H4 (cell line): ENCODE measurements around the gene EVL. TPM values are rescaled to one million over a fixed set of nuclear protein-coding genes. Genes with fewer than 3 reads are reported as not detected.
"Not testable (repeated sequence)": the region's sequence is repeated elsewhere in the genome, so short reads cannot be mapped to it uniquely, and the experiment has no call there.

Experiments used
- DNase-seq: peaks from one replicate; pipeline ENCODE4 v3.0.0-alpha.2; 2015; ENCODE audit warnings: low spot score
- total RNA-seq: library from RNA; depleted of rRNA; stranded (reverse); fragments of >200 nt; shearing (Covaris generic); gene quantifications from 2 replicates; pipeline ENCODE4 v1.2.3, GENCODE V29; 2014; rRNA removed

The EVL gene
- total RNA-seq, 1 experiment from 2014 or later, result 13.0 TPM

DNA sequence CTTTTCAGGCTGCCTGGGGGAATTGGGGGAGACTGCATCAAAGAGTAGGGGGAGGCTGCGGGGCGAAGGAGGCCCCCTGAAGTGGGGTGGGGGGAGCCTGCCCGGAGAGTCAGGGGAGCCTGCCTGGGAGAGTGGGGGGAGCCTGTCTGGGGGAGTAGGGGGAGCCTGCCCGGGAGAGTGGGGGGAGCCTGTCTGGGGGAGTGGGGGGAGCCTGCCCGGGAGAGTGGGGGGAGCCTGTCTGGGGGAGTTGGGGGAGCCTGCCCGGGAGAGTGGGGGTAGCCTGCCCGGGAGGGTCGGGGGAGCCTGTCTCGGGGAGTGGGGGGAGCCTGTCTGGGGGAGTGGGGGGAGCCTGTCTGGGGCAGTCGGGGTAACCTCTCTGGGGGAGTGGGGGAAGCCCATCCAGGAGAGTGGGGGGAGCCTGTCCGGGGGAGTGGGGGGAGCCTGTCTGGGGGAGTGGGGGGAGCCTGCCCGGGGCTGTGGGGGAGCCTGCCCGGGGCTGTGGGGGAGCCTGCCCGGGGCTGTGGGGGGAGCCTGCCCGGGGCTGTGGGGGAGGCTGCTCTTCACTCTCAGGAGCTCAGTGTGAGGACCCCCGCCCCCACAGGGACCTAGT, 100.7 kb downstream of the EVL start:
- no peak for DNase-seq

DNA sequence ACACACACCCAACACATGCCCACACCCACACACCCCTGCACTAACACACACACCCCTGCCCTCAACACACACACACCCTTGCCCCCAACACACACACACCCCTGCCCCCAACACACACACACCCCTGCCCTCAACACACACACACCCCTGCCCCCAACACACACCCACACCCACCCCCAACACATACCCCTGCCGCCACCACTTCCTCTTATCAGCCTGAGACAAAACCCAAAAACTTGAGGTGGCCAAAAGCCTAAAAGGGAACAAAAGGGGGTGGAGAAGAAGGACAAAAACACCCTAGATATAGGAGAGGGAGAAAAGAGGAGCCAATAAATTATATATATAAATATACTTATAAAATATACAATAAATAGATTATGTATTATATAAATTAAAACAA, 103.3 kb downstream of the EVL start:
- no peak for DNase-seq

DNA sequence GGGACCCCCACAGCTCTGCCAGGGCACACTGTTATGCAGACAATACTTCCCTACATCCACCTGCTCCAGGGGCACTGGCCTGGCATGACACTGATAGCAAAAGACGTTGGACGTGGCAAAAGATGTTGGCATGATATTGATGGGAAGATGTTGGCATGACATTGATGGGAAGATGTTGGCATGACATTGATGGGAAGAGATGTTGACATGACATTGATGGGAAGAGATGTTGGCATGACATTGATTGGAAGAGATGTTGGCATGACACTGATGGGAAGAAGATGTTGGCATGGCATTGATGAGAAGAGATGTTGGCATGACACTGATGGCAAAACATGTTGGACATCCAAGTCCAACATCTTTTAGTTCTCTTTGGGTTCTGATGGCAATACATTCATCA, 105.7 kb downstream of the EVL start:
- no peak for DNase-seq

DNA sequence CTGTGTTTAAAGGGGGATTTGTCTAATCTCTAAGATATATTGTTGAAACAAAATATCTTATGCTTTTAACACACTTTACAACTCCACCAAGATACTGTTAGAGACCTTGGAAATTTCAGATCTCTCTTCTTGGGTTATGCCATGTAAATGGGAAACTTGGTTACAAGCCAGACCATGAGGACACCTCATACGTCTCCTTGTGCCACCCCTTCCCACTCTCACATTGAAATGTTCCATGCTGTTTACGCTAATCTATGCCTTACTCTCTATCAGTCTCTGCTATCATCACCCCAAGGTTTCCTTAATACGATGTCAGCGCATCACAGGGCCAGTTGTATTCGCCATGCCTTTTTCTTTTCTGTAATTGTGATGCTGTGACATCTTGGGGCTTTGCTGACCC, 107.6 kb downstream of the EVL start:
- DNase-seq, result no peak

DNA sequence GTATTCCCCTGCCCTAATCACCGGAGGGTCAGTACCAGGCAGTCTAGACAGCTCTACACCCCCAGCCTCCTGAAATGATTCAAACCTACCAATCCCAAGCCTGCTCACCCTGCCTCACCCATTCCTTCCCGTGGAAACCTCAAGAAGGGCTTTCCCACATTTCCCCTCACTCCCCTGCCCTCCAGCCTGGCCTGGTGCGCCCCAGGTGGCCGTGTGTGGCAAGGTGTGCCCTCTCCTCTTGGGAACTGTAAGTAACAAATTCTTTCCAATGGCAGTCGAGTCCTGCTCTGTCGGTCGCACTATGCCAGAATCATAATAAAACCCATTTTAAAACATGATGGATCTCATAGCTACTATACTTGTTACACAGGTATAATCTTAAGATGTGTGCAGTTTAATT, 108.1 kb downstream of the EVL start:
- no peak for DNase-seq

DNA sequence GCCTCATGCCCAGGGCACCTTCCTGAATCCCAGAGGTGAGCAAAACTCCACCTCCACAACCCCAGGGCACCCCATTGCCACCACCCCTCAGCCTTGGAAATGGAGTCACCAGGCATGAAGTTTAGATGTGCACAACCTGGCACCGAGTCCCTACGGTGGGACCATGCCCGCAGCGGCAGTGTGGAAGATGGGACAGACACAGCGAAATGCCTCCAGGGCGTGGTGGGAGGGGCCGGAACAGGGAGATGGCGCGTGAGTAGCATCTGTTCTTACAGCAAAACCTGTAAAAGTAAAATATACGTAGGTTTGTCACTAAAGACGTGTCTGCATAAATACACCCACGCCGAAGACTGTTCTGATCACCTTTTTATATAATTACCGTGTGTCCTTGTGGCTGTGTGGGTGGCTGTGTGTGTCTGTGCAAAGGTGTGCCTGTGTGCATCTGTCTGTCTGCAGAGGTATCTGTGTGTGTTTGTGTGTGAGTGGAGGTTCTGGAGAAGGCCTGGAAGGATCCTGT, 111.6 kb downstream of the EVL start:
- no peak for DNase-seq

DNA sequence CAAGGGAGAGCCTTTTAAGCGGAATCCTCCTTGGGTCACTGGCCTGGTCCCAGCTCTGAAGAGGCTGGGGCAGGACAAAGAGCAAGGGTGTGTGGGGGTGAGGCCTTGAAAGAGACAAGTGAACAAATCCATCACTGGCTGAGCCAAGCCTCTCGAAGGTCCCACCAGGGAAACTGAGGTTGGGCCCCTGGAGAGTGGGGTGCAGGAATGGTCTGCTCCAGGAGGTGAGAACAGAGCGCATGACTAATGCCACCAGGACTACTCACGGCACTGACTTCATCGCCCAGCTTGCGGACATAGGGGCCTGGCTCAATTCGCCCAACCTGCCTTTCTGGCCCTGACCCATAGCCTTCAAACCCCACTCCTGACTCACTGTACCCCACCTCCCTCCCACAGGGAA, 113.5 kb downstream of the EVL start:
- no peak for DNase-seq

DNA sequence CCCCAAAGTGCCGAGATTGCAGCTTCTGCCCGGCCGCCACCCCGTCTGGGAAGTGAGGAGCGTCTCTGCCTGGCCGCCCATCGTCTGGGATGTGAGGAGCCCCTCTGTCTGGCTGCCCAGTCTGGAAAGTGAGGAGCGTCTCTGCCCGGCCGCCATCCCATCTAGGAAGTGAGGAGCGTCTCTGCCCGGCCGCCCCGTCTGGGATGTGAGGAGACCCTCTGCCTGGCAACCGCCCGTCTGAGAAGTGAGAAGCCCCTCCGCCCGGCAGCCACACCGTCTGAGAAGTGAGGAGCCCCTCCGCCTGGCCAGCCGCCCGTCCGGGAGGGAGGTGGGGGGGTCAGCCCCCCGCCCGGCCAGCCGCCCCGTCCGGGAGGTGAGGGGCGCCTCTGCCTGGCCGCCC, 115.4 kb downstream of the EVL start:
- DNase-seq, result not testable (repeated sequence)

DNA sequence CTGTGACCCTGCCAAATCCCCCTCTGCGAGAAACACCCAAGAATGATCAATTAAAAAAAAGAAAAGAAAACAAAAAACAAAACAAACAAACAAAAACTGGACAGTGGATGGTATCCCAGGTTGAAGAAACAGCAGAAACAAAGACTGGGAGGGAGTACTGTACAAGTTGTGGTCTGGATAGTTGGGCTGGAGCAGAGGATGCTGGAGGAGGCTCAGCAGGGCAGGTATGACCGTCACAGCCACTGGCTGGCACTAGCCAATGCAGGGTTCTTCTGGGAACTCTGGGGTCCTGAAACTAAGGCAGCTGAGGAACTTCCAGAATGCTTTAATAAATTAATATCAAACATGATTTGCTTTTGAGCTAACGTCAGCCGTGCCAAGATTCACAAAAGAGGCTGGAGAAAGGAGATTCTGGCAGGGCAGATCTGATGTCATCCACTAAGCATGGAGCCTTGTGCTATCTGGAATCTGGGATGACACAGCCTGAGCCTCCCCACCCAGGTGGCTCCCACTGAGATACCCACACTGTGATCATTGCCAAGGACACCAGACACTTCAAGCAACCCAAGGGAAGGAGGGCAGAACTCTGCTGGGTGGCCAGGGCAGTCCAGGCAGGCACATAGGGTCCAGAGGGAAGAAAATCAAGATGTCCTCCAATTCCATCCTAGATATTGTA, 116.8 kb downstream of the EVL start:
- DNase-seq, result not testable (repeated sequence)

DNA sequence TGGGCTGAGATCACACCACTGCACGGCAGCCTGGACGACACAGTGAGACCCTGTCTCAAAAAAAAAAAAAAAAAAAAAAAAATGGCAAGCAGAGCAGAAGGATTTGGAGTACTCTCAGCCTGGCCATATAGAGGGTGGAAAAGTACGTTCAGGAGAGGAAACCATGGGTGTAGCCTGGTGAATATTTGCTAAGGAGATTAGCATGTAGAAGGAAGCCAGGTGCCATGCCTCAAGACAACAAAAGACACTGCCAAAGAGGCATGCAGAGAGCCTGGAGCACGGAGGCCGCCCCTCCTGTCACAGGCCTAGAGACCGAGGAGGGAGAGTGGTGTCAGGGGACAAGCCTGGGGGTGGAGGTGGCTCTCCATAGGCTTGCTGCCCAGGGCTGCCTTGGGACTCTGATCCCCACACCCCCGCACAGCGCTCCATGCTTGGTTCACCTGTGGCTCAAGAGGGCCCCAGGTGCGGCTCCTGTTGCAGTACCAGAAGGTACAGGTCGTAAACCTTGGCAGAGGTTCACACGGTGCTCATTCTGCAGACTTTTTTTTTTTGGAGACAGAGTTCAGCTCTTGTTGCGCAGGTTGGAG, 122.1 kb downstream of the EVL start:
- no peak for DNase-seq

DNA sequence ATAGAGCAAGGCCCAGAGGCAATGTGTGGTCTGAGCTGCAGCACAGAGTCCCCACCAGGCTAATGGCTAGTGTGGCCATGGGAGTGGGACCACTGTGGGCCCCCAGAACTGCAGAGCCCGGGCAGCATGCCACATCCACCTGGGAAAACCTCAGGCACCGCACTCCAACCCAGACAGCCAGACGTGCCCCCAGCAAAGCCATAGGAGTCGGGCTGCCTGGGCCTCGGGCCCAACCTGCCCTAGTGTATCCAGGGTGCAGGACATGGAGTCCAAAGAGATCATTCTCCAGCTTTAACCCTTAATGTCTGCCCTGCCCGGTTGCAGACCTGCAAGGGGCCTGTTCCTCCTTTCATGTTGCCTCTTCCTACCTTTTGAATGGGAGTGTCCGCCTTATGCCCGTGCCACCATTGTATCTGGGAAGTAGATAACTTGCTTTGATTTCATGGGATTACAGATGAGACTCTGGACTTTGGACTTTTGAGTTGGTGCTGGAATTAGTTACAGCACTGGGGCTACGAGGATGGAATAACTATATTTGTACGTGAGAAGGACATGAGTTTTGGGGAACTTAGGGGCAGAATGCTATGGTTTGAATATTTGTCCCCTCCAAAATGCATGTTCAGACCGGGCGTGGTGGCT, 123.3 kb downstream of the EVL start:
- DNase-seq, result no peak

DNA sequence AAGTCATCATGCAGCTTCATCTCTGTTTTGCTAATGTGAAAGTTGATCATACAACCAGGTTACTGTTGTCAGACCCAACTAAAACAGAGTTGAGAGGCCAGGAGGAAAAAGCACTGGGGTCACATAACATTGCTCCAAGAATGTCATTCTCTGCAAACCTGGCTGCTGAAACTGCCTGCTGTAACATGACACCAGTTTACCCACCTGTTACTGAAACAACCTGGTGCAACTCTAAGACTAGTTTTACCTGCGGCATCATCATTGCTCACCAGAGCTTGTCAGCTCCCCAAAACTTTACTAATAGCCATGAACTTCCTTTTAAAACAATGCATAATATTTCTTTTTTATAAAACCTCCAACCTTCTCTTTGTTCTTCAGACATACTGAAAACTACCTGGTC, 124.9 kb downstream of the EVL start:
- DNase-seq, result no peak

DNA sequence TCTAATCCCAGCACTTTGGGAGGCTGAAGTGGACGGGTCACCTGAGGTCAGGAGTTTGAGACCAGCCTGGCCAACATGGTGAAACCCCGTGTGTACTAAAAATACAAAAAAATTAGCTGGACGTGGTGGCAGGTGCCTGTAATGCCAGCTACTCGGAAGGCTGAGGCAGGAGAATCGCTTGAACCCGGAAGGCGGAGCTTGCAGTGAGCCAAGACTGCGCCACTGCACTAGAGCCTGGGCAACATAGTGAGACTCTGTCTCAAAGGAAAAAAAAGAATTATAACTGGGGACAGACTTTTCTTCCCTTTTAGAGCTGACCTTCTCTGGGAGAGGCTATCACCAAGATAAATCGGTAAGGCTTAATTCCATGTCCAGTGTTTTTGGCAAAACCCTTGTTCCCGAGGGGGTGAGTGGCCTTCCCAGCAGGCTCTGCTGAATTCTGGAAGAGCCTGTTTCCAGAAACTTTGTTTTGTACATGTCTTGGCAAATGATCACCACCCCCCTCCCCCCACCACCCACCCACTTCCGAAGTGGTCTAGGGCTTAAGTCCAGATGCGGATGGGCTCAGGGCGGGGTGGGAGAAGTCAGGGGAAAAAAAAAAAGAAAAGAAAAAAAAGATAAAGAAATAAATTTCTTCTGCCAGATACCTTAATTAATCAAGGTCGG, 126.5 kb downstream of the EVL start:
- no peak for DNase-seq

DNA sequence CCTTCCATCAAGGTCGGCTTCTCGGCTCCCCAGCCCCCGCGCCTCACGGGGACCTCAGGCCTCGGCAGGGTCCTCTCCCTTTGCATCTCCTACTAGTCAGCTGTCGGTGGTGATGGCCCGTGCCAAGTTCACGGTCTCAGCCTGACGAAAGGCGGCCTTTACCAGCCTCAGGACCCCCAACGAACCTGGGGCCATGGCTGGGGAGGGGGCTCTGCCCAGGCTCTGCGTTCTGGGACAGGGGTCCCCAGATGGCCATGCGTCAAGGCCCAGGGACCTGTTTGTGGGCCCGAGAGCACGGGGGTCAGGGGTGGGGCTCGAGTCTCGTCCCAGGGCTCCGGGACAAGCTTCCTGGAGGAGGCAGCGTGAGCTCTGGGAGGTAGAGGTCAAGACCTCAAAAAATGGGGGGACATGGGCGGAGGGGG, 127.0 kb downstream of the EVL start:
- DNase-seq, result no peak

DNA sequence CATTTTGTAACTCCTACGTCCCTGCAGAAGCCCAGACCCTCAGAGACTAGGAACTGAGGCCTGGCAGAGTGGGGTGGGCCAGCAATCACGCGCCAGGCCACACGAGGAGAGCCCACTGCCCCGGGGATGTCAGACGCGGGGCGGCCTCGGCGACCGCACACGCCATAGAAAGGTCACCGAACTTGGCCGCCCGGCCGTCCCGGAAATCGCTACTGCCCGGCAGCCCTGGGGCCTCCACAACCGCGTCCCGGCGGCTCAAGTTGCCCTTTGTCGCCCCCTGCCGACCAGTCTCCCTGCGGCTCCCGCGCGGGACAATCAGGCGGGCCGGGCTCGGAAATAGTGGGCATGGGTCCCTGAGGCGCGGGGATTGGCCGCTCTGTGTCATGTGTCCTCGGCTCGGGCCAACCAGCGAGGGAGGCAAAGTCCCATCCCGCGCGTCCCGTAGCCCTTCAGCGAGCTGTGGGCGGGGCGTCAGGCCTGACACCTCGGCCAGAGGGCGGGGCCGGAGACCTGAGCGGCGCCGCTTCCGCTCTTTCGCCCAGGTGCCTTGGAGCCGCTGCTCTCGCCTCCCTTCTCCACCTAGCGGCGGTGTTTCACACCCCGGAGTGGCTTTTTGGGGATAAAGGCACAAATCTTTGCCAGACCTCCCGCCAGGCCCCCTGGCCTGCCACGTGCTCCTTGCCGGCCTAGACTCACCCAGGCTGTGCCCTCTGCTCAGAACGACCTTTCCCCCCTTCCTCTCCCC, 127.6 kb downstream of the EVL start:
- peak; percentile 98 for DNase-seq

Other genes starting within 250 kb of the EVL start
- 0.02 and 0.27 TPM in 2 replicates for gene DEGS2, start 94.2 kb downstream of the EVL start, total RNA-seq
- gene YY1, start 173.7 kb downstream of the EVL start, total RNA-seq, result 32.3 and 44.7 TPM in 2 replicates
- 11.2 and 23.5 TPM in 2 replicates for gene SLC25A29, start 241.0 kb downstream of the EVL start, total RNA-seq